Pancreas (tissue), 10 donors: ENCODE data around the gene CSF2RB. TPM values are rescaled to one million over a fixed set of nuclear protein-coding genes. Genes with fewer than 3 reads are reported as not detected.

Source experiments
- ATAC-seq, 4 donors: fragments of 200-7000 bp; cut with Tn5 transposase; one replicate each; pipeline versions ENCODE4 v1.8.0 to v1.9.1; 2020; ENCODE audit warnings: mild to moderate bottlenecking in 4 of 4, moderate library complexity in 4 of 4
- DNase-seq, 6 donors: peaks; one replicate each; pipeline ENCODE4 v3.0.0-alpha.2; 2020
- FAIRE-seq: peaks from 2 replicates; lab custom pipeline; 2012; peaks lifted over from hg19 to GRCh38; lab: Jason Lieb, UNC
- H3K27ac ChIP-seq, 4 donors: fragments of 200-600 bp; sonication (generic); 1 replicate in 3 of 4; 2 replicates in 1 of 4; pipeline versions ENCODE4 v1.5.0 to v1.8.0; 2020
- H3K27me3 ChIP-seq, 4 donors: fragments of 200-600 bp; one replicate each; pipeline ENCODE4 v1.8.0; 2021
- H3K36me3 ChIP-seq, 3 donors: fragments of 200-600 bp; sonication (generic) in 1 of 3; one replicate each; pipeline versions ENCODE4 v1.5.0 to v1.8.0; 2020 to 2021
- H3K4me1 ChIP-seq, 3 donors: fragments of 200-600 bp; one replicate each; pipeline ENCODE4 v1.8.0; 2021
- H3K4me3 ChIP-seq, 4 donors: fragments of 200-600 bp; sonication (generic) in 2 of 4; one replicate each; pipeline versions ENCODE4 v1.5.0 to v1.8.0; 2020 to 2021
- H3K9me3 ChIP-seq, 4 donors: fragments of 200-600 bp; one replicate each; pipeline ENCODE4 v1.8.0; 2021
- WGBS, 2 donors: extraction: QIAGEN DNeasy Blood & Tissue Kit; methylation state at CpG; one replicate each; pipeline ENCODE4 v1.1.7; 2013; 5-methylcytosine and 5-hydroxymethylcytosine counted together
- intact Hi-C, 3 donors: fragments of 100-400 bp; cut with DNase I; formaldehyde crosslinking; loops; one replicate each; pipeline versions ENCODE4 v1.11.1 to v1.14.2; 2022
- polyA plus RNA-seq, 2 donors: library from polyadenylated mRNA; stranded (reverse); fragments of 200-250 nt; gene quantifications; one replicate each; pipeline ENCODE4 v1.2.3, GENCODE V29; 2013
- total RNA-seq, 6 donors: library from RNA; stranded (reverse); fragmentation: NEBNext Ultra II Directional in 4 of 6; extraction: Animal tissue kit (Norgen Biotek cat#: 25700) in 4 of 6; gene quantifications; one replicate each; pipeline versions ENCODE4 v1.2.1 to v1.2.4, GENCODE V29; 2021 to 2023
- TF ChIP-seq, protein P1 (sequence below), 4 donors: fragments of 200-600 bp; sonication (generic) in 3 of 4; IDR thresholded peaks; one replicate each; pipeline versions ENCODE4 v1.5.0 to v1.8.0; 2021; ENCODE audit warnings: antibody characterized with exemption in 4 of 4
- donor health status: healthy with polysubstance abuse.
- donor health status: DM: no; HTN: no; CAD: no; lungs with moderate emphysema.
- donor health status: DM: no; HTN: no; CAD: no.
- donor health status: control.
- donor health status: control.
- donor health status: Bipolar disorder and iron deficiency.
- donor health status: DM: yes; HTN: yes; CAD: no.
- donor health status: DM: no; HTN: no; CAD: no.
- donor health status: DM: no; HTN: no; CAD: no.
- donor health status: DM: yes; HTN: yes; CAD: no.

CSF2RB gene
- total and polyA plus RNA-seq, 8 donors = 0.46 to 4.3 (median 1.8) TPM

DNA sequence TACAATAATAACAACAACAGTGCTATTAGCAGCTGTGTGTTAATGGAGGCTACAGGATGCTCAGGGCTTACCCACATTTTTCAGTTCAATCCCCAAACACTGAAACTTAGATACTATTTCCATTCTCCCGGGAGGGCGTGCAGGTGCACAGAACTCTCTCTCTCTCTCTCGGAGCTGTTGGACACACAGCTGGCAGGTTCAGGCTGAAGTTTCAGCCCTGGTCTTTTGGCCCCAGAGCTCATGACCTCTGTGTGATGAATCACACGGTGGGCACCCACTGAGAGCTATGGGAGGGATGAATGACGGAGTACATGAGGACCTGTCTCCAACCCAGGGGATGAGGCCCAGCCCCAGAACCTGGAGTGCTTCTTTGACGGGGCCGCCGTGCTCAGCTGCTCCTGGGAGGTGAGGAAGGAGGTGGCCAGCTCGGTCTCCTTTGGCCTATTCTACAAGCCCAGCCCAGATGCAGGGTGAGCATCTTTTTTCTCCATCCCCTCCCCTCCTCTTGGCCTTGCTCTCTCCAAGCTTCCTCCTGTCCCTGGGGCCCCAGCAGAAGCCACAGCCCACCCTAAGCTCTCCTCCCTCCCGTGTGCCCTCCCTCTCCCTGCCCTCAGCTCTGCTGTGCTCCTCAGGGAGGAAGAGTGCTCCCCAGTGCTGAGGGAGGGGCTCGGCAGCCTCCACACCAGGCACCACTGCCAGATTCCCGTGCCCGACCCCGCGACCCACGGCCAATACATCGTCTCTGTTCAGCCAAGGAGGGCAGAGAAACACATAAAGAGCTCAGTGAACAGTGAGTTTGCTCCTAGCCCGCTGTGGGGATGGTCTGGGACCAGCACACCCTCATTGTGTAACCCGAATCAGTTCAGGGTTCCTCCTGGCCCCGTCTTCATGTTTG lies 16.9 kb downstream of the CSF2RB start:
- H3K27me3 ChIP-seq = no peaks in the 10 kb centered on the region
- DNase-seq (no peak), ATAC-seq (no peak), FAIRE-seq (no peak)
- WGBS, 2 donors = 37 to 52% methylated on average over 20 of the region's 20 CpGs
- no peaks in the 10 kb centered on the region for H3K36me3 ChIP-seq
- H3K27ac ChIP-seq = no peak overlapping the region
- intact Hi-C loops = no loop called here
- no peak overlapping the region for H3K4me3 ChIP-seq
- no peaks in the 10 kb centered on the region for H3K9me3 ChIP-seq
- TF ChIP-seq, protein P1, sequence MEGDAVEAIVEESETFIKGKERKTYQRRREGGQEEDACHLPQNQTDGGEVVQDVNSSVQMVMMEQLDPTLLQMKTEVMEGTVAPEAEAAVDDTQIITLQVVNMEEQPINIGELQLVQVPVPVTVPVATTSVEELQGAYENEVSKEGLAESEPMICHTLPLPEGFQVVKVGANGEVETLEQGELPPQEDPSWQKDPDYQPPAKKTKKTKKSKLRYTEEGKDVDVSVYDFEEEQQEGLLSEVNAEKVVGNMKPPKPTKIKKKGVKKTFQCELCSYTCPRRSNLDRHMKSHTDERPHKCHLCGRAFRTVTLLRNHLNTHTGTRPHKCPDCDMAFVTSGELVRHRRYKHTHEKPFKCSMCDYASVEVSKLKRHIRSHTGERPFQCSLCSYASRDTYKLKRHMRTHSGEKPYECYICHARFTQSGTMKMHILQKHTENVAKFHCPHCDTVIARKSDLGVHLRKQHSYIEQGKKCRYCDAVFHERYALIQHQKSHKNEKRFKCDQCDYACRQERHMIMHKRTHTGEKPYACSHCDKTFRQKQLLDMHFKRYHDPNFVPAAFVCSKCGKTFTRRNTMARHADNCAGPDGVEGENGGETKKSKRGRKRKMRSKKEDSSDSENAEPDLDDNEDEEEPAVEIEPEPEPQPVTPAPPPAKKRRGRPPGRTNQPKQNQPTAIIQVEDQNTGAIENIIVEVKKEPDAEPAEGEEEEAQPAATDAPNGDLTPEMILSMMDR (IDR thresholded peaks at IDR 0.05) = no peak
- H3K4me1 ChIP-seq = no peaks in the 10 kb centered on the region

DNA sequence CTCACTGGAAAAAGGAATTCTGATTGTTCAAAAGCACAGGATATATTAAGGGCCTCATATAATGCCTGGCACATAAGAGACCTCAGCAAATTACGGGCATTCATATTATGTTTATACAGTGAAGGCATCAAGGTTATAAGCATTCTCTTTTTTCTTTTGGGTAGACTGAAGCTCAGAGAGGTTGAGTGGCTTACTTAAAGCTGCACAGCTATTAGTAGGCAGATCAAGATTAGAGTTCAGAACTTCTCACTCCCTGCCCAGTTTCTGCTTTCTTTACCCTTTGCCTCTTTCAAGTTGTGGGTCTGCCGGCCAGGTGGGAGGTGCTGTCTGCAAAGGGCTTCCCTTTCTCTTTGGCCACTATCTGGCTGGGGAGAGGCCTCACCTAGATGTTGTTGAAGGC lies 18.0 kb downstream of the CSF2RB start:
- TF ChIP-seq, protein P1 (IDR thresholded peaks at IDR 0.05) = no peak
- Histone ChIP-seq H3K4me1 (no peaks in the 10 kb centered on the region), H3K36me3 (no peaks in the 10 kb centered on the region), H3K27ac (no peak overlapping the region), H3K4me3 (no peak overlapping the region), H3K27me3 (no peaks in the 10 kb centered on the region), H3K9me3 (no peaks in the 10 kb centered on the region)
- FAIRE-seq = no peak
- ATAC-seq = no peak
- no peak for DNase-seq
- intact Hi-C loops = no loop called here
- WGBS, 2 donors = 50 to 62% methylated on average over 2 of the region's 2 CpGs

DNA sequence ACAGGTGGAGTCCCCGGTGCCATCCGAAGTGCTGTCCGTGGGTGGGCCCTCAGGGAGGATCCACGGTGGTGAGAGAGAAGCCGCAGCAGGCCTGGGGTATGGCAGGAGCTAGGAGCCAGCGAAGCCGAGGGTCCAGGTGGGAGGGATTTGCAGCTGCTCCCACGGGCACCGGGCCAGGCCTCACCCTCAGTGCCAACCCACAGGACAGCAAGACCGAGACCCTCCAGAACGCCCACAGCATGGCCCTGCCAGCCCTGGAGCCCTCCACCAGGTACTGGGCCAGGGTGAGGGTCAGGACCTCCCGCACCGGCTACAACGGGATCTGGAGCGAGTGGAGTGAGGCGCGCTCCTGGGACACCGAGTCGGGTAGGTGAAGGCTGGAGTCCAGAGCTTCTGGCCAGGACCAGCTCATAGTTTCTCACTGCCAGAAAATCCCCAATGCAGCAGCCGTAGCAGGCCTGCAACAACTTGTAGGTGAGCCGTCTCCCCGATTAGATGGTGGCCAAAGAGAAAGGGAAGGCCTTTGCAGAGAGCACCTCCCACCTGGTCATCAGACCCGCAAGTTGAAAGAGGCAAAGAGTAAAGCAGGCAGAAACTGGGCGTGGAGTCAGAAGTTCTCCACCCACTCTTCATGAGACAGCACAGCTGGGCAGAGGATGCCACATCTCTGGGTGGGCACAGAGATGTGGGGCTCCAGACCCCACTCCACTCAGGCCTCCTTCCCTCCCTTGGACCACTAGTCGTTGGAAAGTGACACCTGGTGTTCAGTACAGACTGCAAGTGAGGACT lies 20.4 kb downstream of the CSF2RB start:
- DNase-seq = no peak
- FAIRE-seq = no peak

DNA sequence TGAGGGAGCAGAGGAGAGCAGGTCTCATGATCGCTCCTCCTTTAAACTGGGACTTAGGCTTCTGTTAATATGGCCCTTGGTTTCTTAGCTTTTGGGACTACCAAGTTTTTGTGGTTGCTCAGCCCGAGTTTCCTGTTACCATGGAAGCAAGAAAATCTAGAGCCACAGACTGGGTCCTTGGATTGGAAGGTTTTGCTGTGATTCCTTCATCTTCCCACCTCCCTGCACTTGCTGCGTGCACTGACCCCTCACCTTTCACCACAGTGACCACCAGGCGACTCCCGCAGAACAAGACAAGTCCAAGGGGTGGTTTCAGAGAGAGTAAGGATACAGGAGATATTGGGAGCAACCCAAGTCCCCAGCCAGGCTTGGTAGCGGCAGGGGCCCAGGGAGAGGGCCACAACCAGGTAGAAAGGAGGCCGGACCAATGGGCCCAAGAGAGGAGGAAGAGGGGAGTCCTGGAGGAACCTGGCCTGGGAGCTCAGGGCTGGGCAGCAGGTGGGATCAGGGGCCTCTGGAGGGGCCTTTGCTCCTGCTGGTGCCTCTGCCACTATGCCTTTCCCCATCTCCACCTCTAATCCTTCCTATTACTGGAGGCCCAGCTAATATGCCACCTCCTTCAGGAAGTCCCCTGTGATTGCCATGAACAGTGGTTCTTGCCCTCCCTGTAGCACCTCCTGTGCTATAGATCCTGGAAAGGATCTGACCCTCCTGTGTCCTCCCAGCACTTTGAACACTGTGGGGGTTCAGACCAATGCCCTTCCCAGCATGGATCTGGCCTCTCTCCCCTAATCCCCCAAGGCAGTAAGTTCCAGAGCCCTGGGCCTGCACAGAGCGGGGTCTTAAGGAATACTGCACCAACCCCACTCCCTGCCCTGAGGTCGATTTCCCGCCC lies 21.2 kb downstream of the CSF2RB start:
- 80 to 87% methylated on average over 10 of the region's 10 CpGs for WGBS, 2 donors
- DNase-seq (no peak), FAIRE-seq (no peak), ATAC-seq (no peak)
- no peak overlapping the region for H3K27ac ChIP-seq
- intact Hi-C loops = no loop called here
- no peaks in the 10 kb centered on the region for H3K36me3 ChIP-seq
- no peaks in the 10 kb centered on the region for H3K9me3 ChIP-seq
- H3K4me1 ChIP-seq = no peaks in the 10 kb centered on the region
- TF ChIP-seq, protein P1 (IDR thresholded peaks at IDR 0.05) = no peak
- no peak overlapping the region for H3K4me3 ChIP-seq
- no peaks in the 10 kb centered on the region for H3K27me3 ChIP-seq

More for the DNA sequence above, 20.4 kb downstream of the CSF2RB start:
- intact Hi-C loops = no loop called here
- no peaks in the 10 kb centered on the region for H3K36me3 ChIP-seq
- H3K4me3 ChIP-seq = no peak overlapping the region
- H3K4me1 ChIP-seq = no peaks in the 10 kb centered on the region
- no peaks in the 10 kb centered on the region for H3K9me3 ChIP-seq
- WGBS, 2 donors = 74 to 80% methylated on average over 25 of the region's 25 CpGs
- H3K27me3 ChIP-seq = no peaks in the 10 kb centered on the region
- TF ChIP-seq, protein P1 (IDR thresholded peaks at IDR 0.05) = no peak
- no peak for ATAC-seq
- no peak overlapping the region for H3K27ac ChIP-seq
